ENCODE measurements around the gene CELF2.

DNA sequence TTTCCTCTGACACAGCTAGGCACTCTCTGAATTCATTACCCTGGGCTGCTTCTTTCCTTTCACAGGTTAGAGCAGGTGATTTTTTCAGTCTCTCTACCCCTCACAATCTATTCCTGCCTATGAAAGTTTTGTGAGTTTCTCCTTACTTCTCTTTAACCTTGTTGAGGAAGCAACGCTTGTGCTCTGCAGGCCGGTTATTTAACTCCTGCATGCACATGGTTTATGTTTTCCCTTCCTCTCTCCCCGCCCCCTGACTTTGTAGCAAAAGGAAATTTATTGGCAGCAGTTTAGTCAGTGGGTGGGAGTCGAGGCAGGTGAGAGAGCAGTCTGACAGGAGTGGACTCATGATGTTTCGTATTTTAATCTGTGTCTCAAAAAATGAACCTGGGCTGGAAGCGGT lies 91.9 kb downstream of the CELF2 start:
- TF ChIP-seq CEBPB (IDR thresholded peaks at IDR 0.05; ENCODE audit: low read depth, low read length) (no peak), RAD21 (IDR thresholded peaks at IDR 0.05; ENCODE audit: low read length) (no peak), POLR2A (IDR thresholded peaks at IDR 0.05; ENCODE audit: low read depth, low read length) (no peak), CHD1 (IDR thresholded peaks at IDR 0.05; ENCODE audit: low read depth, low read length) (no peak), RFX5 (IDR thresholded peaks at IDR 0.05; ENCODE audit: low read depth, low read length) (no peak), BHLHE40 (IDR thresholded peaks at IDR 0.05; ENCODE audit: low read depth, low read length) (no peak), MXI1 (IDR thresholded peaks at IDR 0.05; ENCODE audit: borderline replicate concordance, low read depth, low read length) (no peak), MAFK (IDR thresholded peaks at IDR 0.05; ENCODE audit: low read depth, low read length) (no peak), RCOR1 (IDR thresholded peaks at IDR 0.05; ENCODE audit: insufficient replicate concordance, low read length) (no peak), NFE2L2 (IDR thresholded peaks at IDR 0.05; ENCODE audit: low read depth, low read length) (no peak)
- TF ChIP-seq, protein P1, sequence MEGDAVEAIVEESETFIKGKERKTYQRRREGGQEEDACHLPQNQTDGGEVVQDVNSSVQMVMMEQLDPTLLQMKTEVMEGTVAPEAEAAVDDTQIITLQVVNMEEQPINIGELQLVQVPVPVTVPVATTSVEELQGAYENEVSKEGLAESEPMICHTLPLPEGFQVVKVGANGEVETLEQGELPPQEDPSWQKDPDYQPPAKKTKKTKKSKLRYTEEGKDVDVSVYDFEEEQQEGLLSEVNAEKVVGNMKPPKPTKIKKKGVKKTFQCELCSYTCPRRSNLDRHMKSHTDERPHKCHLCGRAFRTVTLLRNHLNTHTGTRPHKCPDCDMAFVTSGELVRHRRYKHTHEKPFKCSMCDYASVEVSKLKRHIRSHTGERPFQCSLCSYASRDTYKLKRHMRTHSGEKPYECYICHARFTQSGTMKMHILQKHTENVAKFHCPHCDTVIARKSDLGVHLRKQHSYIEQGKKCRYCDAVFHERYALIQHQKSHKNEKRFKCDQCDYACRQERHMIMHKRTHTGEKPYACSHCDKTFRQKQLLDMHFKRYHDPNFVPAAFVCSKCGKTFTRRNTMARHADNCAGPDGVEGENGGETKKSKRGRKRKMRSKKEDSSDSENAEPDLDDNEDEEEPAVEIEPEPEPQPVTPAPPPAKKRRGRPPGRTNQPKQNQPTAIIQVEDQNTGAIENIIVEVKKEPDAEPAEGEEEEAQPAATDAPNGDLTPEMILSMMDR (conservative IDR thresholded peaks at IDR 0.05; ENCODE audit: low read depth, low read length): no peak
- TF ChIP-seq, protein P2, sequence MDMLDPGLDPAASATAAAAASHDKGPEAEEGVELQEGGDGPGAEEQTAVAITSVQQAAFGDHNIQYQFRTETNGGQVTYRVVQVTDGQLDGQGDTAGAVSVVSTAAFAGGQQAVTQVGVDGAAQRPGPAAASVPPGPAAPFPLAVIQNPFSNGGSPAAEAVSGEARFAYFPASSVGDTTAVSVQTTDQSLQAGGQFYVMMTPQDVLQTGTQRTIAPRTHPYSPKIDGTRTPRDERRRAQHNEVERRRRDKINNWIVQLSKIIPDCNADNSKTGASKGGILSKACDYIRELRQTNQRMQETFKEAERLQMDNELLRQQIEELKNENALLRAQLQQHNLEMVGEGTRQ (IDR thresholded peaks at IDR 0.05; ENCODE audit: low read depth, low read length): no peak
- TF ChIP-seq, protein P3, sequence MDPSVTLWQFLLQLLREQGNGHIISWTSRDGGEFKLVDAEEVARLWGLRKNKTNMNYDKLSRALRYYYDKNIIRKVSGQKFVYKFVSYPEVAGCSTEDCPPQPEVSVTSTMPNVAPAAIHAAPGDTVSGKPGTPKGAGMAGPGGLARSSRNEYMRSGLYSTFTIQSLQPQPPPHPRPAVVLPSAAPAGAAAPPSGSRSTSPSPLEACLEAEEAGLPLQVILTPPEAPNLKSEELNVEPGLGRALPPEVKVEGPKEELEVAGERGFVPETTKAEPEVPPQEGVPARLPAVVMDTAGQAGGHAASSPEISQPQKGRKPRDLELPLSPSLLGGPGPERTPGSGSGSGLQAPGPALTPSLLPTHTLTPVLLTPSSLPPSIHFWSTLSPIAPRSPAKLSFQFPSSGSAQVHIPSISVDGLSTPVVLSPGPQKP (IDR thresholded peaks at IDR 0.05; ENCODE audit: borderline replicate concordance, low read depth, low read length): no peak
